Measurements from ENCODE around the gene WNT1. TPM values are rescaled to one million over a fixed set of nuclear protein-coding genes. Genes with fewer than 3 reads are reported as not detected.

WNT1 gene
- total and polyA plus RNA-seq, 2 donors (not counting 1 experiment from before 2014, with no cell fraction given), result not detected

- Histone ChIP-seq H3K9me3 (ENCODE audit: control insufficient read depth, insufficient read depth, low read depth, low read length) (no peaks in the 10 kb centered on the region), H3K4me1 (ENCODE audit: control insufficient read depth, extremely low read depth, insufficient read depth, low read length) (no peaks in the 10 kb centered on the region), H3K27ac (ENCODE audit: insufficient read depth, low read length) (no peak overlapping the region), H3K27me3 (ENCODE audit: control insufficient read depth, insufficient read depth, low read length) (no peaks in the 10 kb centered on the region), H3K4me2 (ENCODE audit: extremely low read depth, insufficient read depth, low read length) (no peak overlapping the region), H3K79me2 (ENCODE audit: control insufficient read depth, insufficient read depth, low read length) (no peaks in the 10 kb centered on the region), H3K36me3 (ENCODE audit: control insufficient read depth, insufficient read depth, low read length) (peaks cover 39% of the 10 kb centered on the region), H2AFZ (ENCODE audit: low read length) (no peak overlapping the region), H3K9ac (ENCODE audit: insufficient read depth, low read length) (no peak overlapping the region), H3K4me3 (replicated peaks in 1 of 4; ENCODE audit: control extremely low read depth in 1 of 4, insufficient read depth in 1 of 4, low read depth in 3 of 4, low read length in 4 of 4) (no peak overlapping the region), H4K20me1 (ENCODE audit: control insufficient read depth, extremely low read depth, insufficient read depth, low read length) (no peaks in the 10 kb centered on the region)
- no peak for DNase-seq (ENCODE audit: low read depth in 2 of 2)
- TF ChIP-seq CTCF (conservative IDR thresholded peaks at IDR 0.05 in 1 of 2, IDR thresholded peaks at IDR 0.05 in 1 of 2; ENCODE audit: low read depth in 1 of 2, low read length in 2 of 2), result no peak
- no peak for TF ChIP-seq EZH2 (IDR thresholded peaks at IDR 0.05; ENCODE audit: low read length, missing control alignments)
These were observed 49.9 kb downstream of the WNT1 start for GRCh38 chr12:49027846-49028555.

- H3K27me3 ChIP-seq (ENCODE audit: control insufficient read depth, insufficient read depth, low read length), result no peaks in the 10 kb centered on the region
- H3K27ac ChIP-seq (ENCODE audit: insufficient read depth, low read length), result no peak overlapping the region
- no peak overlapping the region for H2AFZ ChIP-seq (ENCODE audit: low read length)
- no peak overlapping the region for H3K4me2 ChIP-seq (ENCODE audit: extremely low read depth, insufficient read depth, low read length)
- TF ChIP-seq EZH2 (IDR thresholded peaks at IDR 0.05; ENCODE audit: low read length, missing control alignments) (no peak), CTCF (conservative IDR thresholded peaks at IDR 0.05 in 1 of 2, IDR thresholded peaks at IDR 0.05 in 1 of 2; ENCODE audit: low read depth in 1 of 2, low read length in 2 of 2) (no peak)
- no peaks in the 10 kb centered on the region for H3K79me2 ChIP-seq (ENCODE audit: control insufficient read depth, insufficient read depth, low read length)
- no peak overlapping the region for H3K9ac ChIP-seq (ENCODE audit: insufficient read depth, low read length)
- no peak overlapping the region for H3K4me3 ChIP-seq (replicated peaks in 1 of 4; ENCODE audit: control extremely low read depth in 1 of 4, insufficient read depth in 1 of 4, low read depth in 3 of 4, low read length in 4 of 4)
- H3K4me1 ChIP-seq (ENCODE audit: control insufficient read depth, extremely low read depth, insufficient read depth, low read length), result no peaks in the 10 kb centered on the region
- DNase-seq (ENCODE audit: low read depth in 2 of 2), result no peak
- no peaks in the 10 kb centered on the region for H3K9me3 ChIP-seq (ENCODE audit: control insufficient read depth, insufficient read depth, low read depth, low read length)
- H3K36me3 ChIP-seq (ENCODE audit: control insufficient read depth, insufficient read depth, low read length), result peaks cover 39% of the 10 kb centered on the region
- no peaks in the 10 kb centered on the region for H4K20me1 ChIP-seq (ENCODE audit: control insufficient read depth, extremely low read depth, insufficient read depth, low read length)
These were observed 50.6 kb downstream of the WNT1 start for GRCh38 chr12:49028666-49029275.

- no peaks in the 10 kb centered on the region for H3K27me3 ChIP-seq (ENCODE audit: control insufficient read depth, insufficient read depth, low read length)
- TF ChIP-seq CTCF (conservative IDR thresholded peaks at IDR 0.05 in 1 of 2, IDR thresholded peaks at IDR 0.05 in 1 of 2; ENCODE audit: low read depth in 1 of 2, low read length in 2 of 2) (no peak), EZH2 (IDR thresholded peaks at IDR 0.05; ENCODE audit: low read length, missing control alignments) (no peak)
- no peaks in the 10 kb centered on the region for H4K20me1 ChIP-seq (ENCODE audit: control insufficient read depth, extremely low read depth, insufficient read depth, low read length)
- H3K36me3 ChIP-seq (ENCODE audit: control insufficient read depth, insufficient read depth, low read length), result peaks cover 44% of the 10 kb centered on the region
- no peaks in the 10 kb centered on the region for H3K9me3 ChIP-seq (ENCODE audit: control insufficient read depth, insufficient read depth, low read depth, low read length)
- no peak overlapping the region for H2AFZ ChIP-seq (ENCODE audit: low read length)
- no peak overlapping the region for H3K4me3 ChIP-seq (replicated peaks in 1 of 4; ENCODE audit: control extremely low read depth in 1 of 4, insufficient read depth in 1 of 4, low read depth in 3 of 4, low read length in 4 of 4)
- H3K27ac ChIP-seq (ENCODE audit: insufficient read depth, low read length), result no peak overlapping the region
- DNase-seq (ENCODE audit: low read depth in 2 of 2), result no peak
- H3K4me2 ChIP-seq (ENCODE audit: extremely low read depth, insufficient read depth, low read length), result no peak overlapping the region
- no peaks in the 10 kb centered on the region for H3K4me1 ChIP-seq (ENCODE audit: control insufficient read depth, extremely low read depth, insufficient read depth, low read length)
- H3K9ac ChIP-seq (ENCODE audit: insufficient read depth, low read length), result no peak overlapping the region
- H3K79me2 ChIP-seq (ENCODE audit: control insufficient read depth, insufficient read depth, low read length), result no peaks in the 10 kb centered on the region
These were observed 52.0 kb downstream of the WNT1 start for GRCh38 chr12:49030119-49030518.

All from fibroblast of lung (primary cell).